ENCODE measurements around the gene SPATS2L.
A peak's percentile ranks its signal among the peaks of the same experiment; 100 is the strongest.

SPATS2L gene

GRCh38 chr2:200348897-200349563 lies 42.5 kb downstream of the SPATS2L start:
- DNase-seq (ENCODE audit: low read depth in 2 of 2) = no peak

- no peak for DNase-seq (ENCODE audit: low read depth in 2 of 2)
Measured at GRCh38 chr2:200349868-200350267, 43.4 kb downstream of the SPATS2L start.

- DNase-seq (ENCODE audit: low read depth in 2 of 2) = no peak
Measured at GRCh38 chr2:200350850-200351285, 44.4 kb downstream of the SPATS2L start.

- DNase-seq (ENCODE audit: low read depth in 2 of 2) = no peak
Measured at GRCh38 chr2:200351815-200352214, 45.3 kb downstream of the SPATS2L start.

GRCh38 chr2:200352636-200353035 lies 46.1 kb downstream of the SPATS2L start:
- DNase-seq (ENCODE audit: low read depth in 2 of 2) = no peak

GRCh38 chr2:200353120-200353519 lies 46.6 kb downstream of the SPATS2L start:
- DNase-seq (ENCODE audit: low read depth in 2 of 2) = no peak

- no peak for DNase-seq (ENCODE audit: low read depth in 2 of 2)
Measured at GRCh38 chr2:200353874-200354273, 47.4 kb downstream of the SPATS2L start.

GRCh38 chr2:200354833-200355751 lies 48.6 kb downstream of the SPATS2L start:
- DNase-seq (ENCODE audit: low read depth in 2 of 2) = no peak

- no peak for DNase-seq (ENCODE audit: low read depth in 2 of 2)
Measured at GRCh38 chr2:200356321-200356720, 49.8 kb downstream of the SPATS2L start.

- DNase-seq (ENCODE audit: low read depth in 2 of 2) = no peak
Measured at GRCh38 chr2:200356857-200357384, 50.4 kb downstream of the SPATS2L start.

- DNase-seq (ENCODE audit: low read depth in 2 of 2) = no peak
Measured at GRCh38 chr2:200357845-200358244, 51.4 kb downstream of the SPATS2L start.

- no peak for DNase-seq (ENCODE audit: low read depth in 2 of 2)
Measured at GRCh38 chr2:200359552-200359951, 53.1 kb downstream of the SPATS2L start.

- no peak for DNase-seq (ENCODE audit: low read depth in 2 of 2)
Measured at GRCh38 chr2:200360364-200360763, 53.9 kb downstream of the SPATS2L start.

- no peak for DNase-seq (ENCODE audit: low read depth in 2 of 2)
Measured at GRCh38 chr2:200362202-200362917, 55.9 kb downstream of the SPATS2L start.

GRCh38 chr2:200363279-200363678 lies 56.8 kb downstream of the SPATS2L start:
- DNase-seq (ENCODE audit: low read depth in 2 of 2) = no peak

GRCh38 chr2:200364142-200364541 lies 57.6 kb downstream of the SPATS2L start:
- no peak for DNase-seq (ENCODE audit: low read depth in 2 of 2)

GRCh38 chr2:200364620-200365019 lies 58.1 kb downstream of the SPATS2L start:
- no peak for DNase-seq (ENCODE audit: low read depth in 2 of 2)

GRCh38 chr2:200365209-200365608 lies 58.7 kb downstream of the SPATS2L start:
- no peak for DNase-seq (ENCODE audit: low read depth in 2 of 2)

GRCh38 chr2:200367155-200367554 lies 60.7 kb downstream of the SPATS2L start:
- no peak for DNase-seq (ENCODE audit: low read depth in 2 of 2)

- DNase-seq (ENCODE audit: low read depth in 2 of 2) = no peak
Measured at GRCh38 chr2:200369886-200370285, 63.4 kb downstream of the SPATS2L start.

GRCh38 chr2:200373231-200373630 lies 66.7 kb downstream of the SPATS2L start:
- DNase-seq (ENCODE audit: low read depth in 2 of 2) = no peak

- peak in 1 of 2 donors; percentile 7 for DNase-seq (ENCODE audit: low read depth in 2 of 2)
Measured at GRCh38 chr2:200373973-200374416, 67.5 kb downstream of the SPATS2L start.
